GM13976 (cell line): ENCODE results near the gene FAM180A.

Experiments
- DNase-seq: peaks from one replicate; pipeline ENCODE4 v3.0.0; 2012; ENCODE audit warnings: low spot score
- in situ Hi-C: fragments of 300-500 bp; cut with MboI; formaldehyde crosslinking; loops from one replicate; pipeline ENCODE4 v1.12.0; 2022; ENCODE audit warnings: low sequenced_read_pairs, mixed read lengths, inconsistent platforms; ENCODE audit not compliant: unreplicated experiment
- TF ChIP-seq, protein P1 (sequence below): IDR thresholded peaks from 2 replicates; pipeline ENCODE4 v1.5.1; 2012; ENCODE audit warnings: borderline replicate concordance, mild to moderate bottlenecking; ENCODE audit not compliant: insufficient read depth; ENCODE audit errors: extremely low read depth, missing control alignments, control extremely low read depth

The FAM180A gene

DNA sequence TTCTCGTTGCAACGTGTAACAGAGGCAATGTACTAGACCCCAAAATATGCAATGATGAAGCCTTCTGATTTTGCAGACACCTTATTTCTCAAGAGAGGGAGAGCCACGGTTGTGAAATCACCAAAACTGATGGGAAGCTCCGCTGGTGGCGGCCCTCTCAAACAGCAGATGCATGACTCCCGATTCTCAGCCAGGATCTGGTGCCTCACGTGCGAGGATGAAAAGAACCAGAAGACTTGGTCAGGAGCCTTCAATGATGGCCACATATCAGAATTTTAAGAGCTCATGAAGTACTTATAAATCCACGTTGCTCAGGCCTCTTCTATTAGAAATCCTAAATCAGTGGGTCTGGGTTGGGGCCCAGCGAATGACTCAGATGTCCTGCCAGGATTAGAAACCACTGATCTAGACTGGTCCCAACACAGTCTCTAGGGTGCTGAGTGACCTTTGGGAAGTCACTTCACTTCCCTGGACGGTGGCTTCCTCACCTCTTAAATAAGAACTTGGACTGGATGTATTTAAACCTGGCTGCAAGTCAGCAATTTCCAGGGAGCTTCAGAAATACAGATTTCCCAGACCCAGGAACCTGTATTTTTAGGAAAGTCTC lies 41.9 kb upstream of the FAM180A start:
- TF ChIP-seq, protein P1, sequence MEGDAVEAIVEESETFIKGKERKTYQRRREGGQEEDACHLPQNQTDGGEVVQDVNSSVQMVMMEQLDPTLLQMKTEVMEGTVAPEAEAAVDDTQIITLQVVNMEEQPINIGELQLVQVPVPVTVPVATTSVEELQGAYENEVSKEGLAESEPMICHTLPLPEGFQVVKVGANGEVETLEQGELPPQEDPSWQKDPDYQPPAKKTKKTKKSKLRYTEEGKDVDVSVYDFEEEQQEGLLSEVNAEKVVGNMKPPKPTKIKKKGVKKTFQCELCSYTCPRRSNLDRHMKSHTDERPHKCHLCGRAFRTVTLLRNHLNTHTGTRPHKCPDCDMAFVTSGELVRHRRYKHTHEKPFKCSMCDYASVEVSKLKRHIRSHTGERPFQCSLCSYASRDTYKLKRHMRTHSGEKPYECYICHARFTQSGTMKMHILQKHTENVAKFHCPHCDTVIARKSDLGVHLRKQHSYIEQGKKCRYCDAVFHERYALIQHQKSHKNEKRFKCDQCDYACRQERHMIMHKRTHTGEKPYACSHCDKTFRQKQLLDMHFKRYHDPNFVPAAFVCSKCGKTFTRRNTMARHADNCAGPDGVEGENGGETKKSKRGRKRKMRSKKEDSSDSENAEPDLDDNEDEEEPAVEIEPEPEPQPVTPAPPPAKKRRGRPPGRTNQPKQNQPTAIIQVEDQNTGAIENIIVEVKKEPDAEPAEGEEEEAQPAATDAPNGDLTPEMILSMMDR, result no peak
- in situ Hi-C loops, result no loop called here
- DNase-seq, result no peak

DNA sequence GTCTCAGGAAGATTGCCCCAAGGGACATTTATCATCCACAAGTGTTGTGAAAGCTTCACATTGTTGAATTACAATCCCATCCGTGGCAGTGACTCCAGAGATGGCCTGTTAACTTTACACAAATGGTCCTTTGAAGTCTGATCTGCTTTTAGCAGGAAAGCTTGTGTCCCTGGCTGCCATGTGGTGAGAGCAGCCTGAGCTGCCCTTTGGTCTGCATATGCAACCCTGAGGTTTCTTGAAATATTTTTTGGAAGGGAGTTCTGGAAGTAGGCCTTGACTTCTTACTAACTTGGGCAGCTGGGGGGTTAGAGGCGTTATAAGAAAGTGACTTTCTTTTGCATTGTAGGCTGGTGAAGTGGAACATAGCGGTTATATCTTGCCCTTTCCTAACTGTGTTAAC lies 41.3 kb upstream of the FAM180A start:
- in situ Hi-C loops, result no loop called here
- TF ChIP-seq, protein P1, result no peak
- no peak for DNase-seq

DNA sequence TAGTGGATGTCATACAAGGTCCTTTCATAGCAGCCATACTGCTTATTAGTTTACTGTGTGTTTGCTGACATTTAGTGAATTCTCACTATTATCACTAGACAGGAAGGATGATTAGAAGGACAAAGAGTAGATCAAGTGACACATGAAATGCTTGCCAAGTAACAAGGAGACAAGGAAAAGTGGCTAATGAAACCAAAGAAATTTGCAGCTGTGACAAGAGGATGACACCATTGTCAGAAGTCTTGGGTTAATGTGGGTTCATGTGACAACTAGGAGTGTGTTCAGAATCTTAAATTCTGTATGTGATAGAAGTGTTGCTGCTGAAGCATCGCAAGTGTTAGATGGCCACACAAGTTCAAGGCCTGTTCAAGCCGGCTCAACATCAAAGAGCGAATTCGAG lies 40.8 kb upstream of the FAM180A start:
- TF ChIP-seq, protein P1, result no peak
- in situ Hi-C loops, result no loop called here
- no peak for DNase-seq

DNA sequence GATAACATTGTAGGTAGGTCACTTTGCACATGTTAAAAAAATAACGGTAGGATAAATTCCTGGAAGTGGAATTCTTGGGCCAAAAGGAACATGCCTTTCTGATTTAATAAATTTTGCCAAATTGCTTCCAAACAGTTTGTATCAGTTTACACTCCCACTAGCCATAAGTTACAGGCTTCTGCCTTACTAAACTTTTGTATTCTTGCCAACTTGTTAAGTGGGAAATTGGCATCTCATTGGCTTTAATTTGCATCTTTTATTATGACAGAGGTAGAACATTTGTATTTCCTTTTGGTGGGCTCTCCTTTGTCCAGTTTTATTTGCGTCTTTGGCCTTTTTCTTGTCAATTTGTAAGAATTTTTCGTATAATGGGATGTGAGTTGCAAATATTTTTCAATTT lies 38.3 kb upstream of the FAM180A start:
- DNase-seq, result no peak
- in situ Hi-C loops, result no loop called here
- TF ChIP-seq, protein P1, result no peak

DNA sequence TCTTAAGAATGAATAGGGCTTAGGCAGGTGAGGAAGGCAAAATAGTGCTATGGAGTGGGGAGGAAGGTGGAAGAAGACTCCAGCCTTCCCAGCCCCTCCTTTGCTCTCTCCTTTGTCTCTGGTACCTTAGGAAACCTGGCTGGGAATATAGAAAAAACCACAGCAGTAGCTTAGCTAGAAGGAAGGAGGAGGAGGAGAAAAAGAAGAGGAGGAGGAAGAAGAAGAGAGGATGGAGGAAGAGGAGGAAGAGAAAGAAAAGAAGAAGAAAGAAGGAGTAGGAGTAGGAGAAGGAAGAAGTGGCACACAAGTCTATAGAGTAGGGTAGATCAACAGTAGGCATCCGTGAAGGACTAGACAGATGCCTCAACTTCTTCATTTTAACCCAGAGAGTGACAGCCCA lies 36.5 kb upstream of the FAM180A start:
- in situ Hi-C loops, result no loop called here
- DNase-seq, result no peak

DNA sequence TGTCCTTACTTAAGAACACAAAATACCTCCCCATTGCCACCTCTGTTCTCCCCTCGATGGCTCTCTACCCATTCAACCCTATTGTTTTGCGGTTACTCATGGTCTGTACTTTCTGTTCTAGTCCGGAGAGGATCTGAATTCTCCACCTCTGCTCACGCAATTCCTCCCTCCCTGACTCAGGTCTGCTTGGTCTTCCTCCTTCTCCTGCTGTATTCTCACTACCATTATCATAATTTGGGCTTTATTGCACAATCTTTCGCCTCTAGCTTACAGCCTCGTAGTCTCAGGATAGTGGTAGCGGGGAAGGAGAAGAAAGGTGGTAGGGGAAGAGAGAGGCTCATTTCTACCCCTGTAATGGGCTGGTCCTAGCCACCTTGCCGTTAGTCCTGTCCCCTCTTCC lies 35.4 kb upstream of the FAM180A start:
- in situ Hi-C loops, result no loop called here
- no peak for DNase-seq
- TF ChIP-seq, protein P1, result no peak

More for the DNA sequence above, 36.5 kb upstream of the FAM180A start:
- TF ChIP-seq, protein P1, result no peak

DNA sequence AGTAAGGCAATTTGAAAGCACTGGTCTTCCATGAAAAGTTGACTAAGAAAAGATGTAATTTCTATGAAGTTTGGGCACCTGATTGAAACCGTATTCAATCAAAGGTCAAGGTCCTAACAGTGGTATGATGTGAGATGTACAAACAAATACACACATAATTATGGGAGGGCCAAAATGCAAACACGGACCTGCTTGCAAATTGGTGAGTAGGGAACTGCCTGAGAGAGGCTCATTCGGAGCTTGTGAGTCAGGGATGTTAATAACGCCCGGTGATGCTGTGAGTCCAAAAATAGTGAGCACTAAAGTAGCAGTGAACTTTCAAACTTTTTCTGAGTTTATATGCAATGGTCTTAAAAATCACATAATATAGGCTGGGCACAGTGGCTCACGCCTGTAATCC lies 34.2 kb upstream of the FAM180A start:
- TF ChIP-seq, protein P1, result no peak
- in situ Hi-C loops, result no loop called here
- DNase-seq, result no peak
